Epidermal melanocyte (primary cell): ENCODE results near the gene TENT4A.

ENCODE experiments used
- DNase-seq: peaks from one replicate; pipeline ENCODE4 v3.0.0; 2011; ENCODE audit warnings: low spot score; ENCODE audit not compliant: insufficient read length

TENT4A gene

GRCh38 chr5:6792911-6793471 lies 79.8 kb downstream of the TENT4A start:
- DNase-seq: no peak

DNA sequence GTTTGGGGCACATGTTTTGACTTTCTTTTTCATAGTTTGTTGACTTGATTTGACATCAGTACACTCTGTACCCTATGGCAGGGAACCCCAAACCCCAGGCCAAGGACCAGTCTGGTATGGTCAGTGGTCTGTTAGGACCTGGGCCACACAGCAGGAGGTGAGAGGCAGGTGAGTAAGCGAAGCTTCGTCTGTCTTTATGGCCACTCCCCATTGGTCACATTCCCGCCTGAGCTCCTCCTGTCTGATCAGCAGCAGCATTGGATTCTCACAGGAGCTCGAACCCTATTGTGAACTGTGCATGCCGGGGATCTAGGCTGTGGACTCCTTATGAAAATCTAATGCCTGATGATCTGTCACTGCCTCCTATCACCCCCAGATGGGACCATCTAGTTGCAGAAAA lies 88.0 kb downstream of the TENT4A start:
- DNase-seq: no peak

GRCh38 chr5:6803981-6804550 lies 90.8 kb downstream of the TENT4A start:
- no peak for DNase-seq

DNA sequence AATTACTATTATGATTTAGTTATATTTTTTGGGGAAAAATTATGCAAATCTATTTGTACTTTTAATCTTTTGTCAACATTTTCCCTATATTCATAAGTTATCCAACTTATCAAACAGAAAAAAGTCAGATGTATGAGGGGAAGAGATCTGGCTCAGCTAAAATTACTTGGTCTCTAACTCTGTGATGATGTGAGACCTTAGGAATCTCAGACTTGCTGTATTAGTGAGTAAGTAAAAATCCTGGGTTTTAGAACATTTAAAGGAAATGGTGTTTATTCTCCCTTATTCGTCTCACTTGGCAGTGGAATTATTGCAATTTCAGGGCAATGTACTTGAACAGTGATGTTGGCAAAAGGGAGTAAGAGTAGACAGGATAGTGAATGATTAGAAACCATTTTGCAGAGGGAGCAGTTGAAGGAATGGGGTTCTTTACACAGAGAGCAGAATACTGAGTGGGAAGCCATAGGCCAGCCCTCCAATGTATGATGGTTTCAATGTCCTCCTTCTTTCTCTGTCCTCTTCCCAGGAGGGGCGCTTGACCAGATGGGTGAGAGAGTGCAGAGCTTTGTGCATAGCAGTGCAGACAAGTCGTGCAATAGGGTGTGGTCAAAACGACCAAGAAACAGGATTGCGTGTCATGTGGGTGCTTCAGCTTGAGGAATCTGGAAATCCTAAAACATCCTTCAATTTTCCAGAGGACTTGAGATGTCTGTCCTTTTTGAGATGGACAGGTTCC lies 91.7 kb downstream of the TENT4A start:
- no peak for DNase-seq

GRCh38 chr5:6805841-6806240 lies 92.6 kb downstream of the TENT4A start:
- DNase-seq: no peak
